ENCODE measurements around the gene TNK1.

GRCh38 chr17:7438656-7439460 is 58.0 kb downstream of the TNK1 start:
- TF ChIP-seq CTCF (IDR thresholded peaks at IDR 0.05; ENCODE audit: borderline replicate concordance, extremely low read depth, low read length, poor library complexity, severe bottlenecking) = no peak
- no peak for TF ChIP-seq EZH2 (IDR thresholded peaks at IDR 0.05; ENCODE audit: borderline replicate concordance, low read depth, low read length, severe bottlenecking)

Data from DND-41 (cell line).